Measurements from ENCODE around the gene PKIB.

DNA sequence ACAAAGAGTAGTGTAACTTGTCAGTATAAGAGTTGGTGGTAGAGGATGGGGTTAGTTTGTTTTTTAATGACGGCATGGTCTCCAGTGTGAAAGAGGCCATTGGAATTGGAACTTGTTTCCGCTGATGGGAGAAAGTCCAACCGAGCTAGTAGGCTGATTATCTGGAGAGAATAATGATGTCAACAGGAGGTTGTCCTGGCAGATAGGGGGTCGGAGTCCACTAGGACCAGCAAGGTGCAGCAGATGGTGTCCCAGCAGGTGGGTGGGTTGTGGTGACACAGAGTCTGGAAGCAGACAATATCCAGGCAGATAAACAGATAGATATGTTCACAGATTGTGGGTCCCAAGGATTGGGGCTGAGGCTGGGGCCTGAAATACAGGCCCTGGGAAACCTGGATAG lies 35.1 kb downstream of the PKIB start:
- TF ChIP-seq, protein P1, sequence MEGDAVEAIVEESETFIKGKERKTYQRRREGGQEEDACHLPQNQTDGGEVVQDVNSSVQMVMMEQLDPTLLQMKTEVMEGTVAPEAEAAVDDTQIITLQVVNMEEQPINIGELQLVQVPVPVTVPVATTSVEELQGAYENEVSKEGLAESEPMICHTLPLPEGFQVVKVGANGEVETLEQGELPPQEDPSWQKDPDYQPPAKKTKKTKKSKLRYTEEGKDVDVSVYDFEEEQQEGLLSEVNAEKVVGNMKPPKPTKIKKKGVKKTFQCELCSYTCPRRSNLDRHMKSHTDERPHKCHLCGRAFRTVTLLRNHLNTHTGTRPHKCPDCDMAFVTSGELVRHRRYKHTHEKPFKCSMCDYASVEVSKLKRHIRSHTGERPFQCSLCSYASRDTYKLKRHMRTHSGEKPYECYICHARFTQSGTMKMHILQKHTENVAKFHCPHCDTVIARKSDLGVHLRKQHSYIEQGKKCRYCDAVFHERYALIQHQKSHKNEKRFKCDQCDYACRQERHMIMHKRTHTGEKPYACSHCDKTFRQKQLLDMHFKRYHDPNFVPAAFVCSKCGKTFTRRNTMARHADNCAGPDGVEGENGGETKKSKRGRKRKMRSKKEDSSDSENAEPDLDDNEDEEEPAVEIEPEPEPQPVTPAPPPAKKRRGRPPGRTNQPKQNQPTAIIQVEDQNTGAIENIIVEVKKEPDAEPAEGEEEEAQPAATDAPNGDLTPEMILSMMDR (IDR thresholded peaks at IDR 0.05 in 2 of 3, conservative IDR thresholded peaks at IDR 0.05 in 1 of 3; ENCODE audit: control insufficient read depth in 2 of 3, extremely low read depth in 1 of 3, insufficient read depth in 1 of 3, low read depth in 3 of 3, low read length in 3 of 3) = no peak
- TF ChIP-seq ZZZ3 (IDR thresholded peaks at IDR 0.05; ENCODE audit: control insufficient read depth, insufficient read length, low read depth) (no peak), POLR2AphosphoS2 (IDR thresholded peaks at IDR 0.05; ENCODE audit: low read depth, low read length) (no peak), HDAC2 (IDR thresholded peaks at IDR 0.05) (no peak), YY1 (IDR thresholded peaks at IDR 0.05; ENCODE audit: low read depth, low read length) (no peak)
- TF ChIP-seq, protein P2, sequence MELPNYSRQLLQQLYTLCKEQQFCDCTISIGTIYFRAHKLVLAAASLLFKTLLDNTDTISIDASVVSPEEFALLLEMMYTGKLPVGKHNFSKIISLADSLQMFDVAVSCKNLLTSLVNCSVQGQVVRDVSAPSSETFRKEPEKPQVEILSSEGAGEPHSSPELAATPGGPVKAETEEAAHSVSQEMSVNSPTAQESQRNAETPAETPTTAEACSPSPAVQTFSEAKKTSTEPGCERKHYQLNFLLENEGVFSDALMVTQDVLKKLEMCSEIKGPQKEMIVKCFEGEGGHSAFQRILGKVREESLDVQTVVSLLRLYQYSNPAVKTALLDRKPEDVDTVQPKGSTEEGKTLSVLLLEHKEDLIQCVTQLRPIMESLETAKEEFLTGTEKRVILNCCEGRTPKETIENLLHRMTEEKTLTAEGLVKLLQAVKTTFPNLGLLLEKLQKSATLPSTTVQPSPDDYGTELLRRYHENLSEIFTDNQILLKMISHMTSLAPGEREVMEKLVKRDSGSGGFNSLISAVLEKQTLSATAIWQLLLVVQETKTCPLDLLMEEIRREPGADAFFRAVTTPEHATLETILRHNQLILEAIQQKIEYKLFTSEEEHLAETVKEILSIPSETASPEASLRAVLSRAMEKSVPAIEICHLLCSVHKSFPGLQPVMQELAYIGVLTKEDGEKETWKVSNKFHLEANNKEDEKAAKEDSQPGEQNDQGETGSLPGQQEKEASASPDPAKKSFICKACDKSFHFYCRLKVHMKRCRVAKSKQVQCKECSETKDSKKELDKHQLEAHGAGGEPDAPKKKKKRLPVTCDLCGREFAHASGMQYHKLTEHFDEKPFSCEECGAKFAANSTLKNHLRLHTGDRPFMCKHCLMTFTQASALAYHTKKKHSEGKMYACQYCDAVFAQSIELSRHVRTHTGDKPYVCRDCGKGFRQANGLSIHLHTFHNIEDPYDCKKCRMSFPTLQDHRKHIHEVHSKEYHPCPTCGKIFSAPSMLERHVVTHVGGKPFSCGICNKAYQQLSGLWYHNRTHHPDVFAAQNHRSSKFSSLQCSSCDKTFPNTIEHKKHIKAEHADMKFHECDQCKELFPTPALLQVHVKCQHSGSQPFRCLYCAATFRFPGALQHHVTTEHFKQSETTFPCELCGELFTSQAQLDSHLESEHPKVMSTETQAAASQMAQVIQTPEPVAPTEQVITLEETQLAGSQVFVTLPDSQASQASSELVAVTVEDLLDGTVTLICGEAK (IDR thresholded peaks at IDR 0.05; ENCODE audit: borderline replicate concordance) = no peak
- TF ChIP-seq, protein P3, sequence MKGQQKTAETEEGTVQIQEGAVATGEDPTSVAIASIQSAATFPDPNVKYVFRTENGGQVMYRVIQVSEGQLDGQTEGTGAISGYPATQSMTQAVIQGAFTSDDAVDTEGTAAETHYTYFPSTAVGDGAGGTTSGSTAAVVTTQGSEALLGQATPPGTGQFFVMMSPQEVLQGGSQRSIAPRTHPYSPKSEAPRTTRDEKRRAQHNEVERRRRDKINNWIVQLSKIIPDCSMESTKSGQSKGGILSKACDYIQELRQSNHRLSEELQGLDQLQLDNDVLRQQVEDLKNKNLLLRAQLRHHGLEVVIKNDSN (IDR thresholded peaks at IDR 0.05; ENCODE audit: borderline replicate concordance, extremely low read length, insufficient read depth, low read depth, low read length) = no peak

Data from GM12878 (cell line).